ENCODE measurements around the gene RAP1B.
"Not testable (repeated sequence)": the region's sequence is repeated elsewhere in the genome, so short reads cannot be mapped to it uniquely, and the experiment has no call there.

Gene RAP1B

DNA sequence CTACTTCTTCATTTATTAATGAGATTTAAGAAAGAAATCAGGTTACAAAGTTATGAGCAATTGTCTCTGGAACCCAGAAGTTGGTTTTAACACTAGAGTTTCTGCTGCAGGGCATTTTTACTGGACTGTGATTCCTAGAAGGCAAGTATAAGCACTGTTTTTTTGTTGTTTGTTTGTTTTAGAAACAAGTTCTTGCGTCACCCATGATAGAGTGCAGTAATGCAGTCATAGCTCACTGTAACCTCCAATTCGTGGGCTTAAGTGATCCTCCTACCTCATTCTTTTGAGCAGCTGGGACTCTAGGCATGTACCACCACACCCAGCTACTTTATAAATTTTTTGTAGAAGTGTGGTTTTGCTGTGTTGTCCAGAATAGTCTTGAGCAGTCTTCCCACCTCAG lies 25.6 kb downstream of the RAP1B start:
- no peak for DNase-seq (ENCODE audit: low spot score)

DNA sequence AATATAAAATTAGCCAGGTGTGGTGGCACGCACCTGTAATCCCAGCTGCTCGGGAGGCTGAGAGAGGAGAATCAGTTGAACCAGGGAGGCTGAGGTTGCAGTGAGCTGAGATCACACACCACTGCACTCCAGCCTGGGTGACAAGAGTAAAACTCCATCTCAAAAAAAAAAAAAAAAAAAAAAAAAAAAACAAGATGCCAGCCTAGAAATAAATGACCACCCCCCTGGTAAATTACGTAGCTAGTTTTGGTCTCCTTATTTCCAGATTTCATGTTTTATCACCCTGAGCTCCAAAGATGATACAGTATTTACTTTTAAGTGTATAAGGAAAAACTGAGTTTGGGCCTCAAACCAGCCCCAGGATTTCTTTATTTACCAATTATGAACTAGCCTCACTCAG lies 26.7 kb downstream of the RAP1B start:
- DNase-seq (ENCODE audit: low spot score) = not testable (repeated sequence)

DNA sequence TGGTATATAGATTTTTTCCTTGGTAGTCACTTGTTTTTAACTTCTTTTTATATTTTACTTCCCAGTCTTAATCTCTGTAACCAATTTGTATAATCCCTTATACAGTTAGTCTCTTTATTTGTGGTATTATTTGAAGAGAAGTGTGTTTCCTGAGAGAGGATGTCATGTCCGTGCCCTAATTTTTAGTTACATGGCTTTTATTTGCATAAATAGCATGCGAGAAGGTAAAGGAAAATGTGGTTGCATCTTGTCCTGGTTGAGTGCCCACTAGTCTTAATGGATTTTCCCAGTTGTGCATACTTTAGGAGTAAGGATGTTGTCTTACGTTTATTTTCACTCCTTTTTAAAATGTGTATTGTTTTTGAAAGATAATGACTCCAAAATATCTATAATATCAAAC lies 27.5 kb downstream of the RAP1B start:
- DNase-seq (ENCODE audit: low spot score) = no peak

DNA sequence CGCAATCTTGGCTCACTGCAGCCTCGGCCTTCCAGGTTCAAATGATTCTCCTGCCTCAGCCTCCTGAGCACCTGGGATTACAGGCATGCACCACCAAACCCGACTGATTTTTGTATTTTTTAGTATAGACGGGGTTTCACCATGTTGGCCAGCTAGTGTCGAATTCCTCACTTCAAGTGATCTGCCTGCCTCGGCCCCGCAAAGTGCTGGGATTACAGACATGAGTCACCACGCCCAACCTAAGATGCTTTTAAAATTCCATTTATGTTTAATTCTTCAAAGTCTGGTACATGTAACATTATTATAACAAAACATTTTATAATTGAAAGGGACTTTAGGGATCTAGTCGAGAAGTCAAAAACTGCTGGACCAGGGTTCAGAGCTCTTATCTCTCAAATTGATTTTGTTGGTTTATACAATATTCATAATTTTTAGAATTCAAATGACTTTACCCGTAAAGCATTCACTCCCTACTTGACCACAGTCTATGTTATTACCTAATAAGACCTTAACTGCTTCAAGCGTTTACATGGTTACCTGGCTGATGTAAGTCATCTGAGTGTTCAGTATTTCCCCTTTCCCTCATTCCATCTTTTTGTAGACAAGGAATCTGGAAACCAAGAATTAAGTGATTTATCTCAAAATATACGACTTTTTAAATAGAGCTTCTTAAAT lies 28.2 kb downstream of the RAP1B start:
- DNase-seq (ENCODE audit: low spot score) = no peak

DNA sequence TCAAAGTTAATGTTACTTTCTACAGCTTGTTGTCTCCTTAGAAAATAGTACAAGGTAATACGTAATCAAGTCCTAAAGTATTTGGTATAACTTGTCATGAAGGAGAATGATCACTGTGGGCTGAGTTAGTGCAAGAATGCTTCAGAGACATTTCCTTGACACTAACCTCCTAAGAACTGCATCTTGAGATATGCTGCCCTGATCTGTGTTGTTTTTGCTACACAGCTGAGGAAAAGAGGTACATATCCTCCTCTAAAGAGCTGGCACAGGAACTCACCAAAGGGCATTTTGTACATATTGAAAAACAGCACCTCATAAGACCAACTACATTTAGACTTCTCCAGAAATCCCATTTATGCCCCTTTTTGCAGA lies 28.7 kb downstream of the RAP1B start:
- no peak for DNase-seq (ENCODE audit: low spot score)

DNA sequence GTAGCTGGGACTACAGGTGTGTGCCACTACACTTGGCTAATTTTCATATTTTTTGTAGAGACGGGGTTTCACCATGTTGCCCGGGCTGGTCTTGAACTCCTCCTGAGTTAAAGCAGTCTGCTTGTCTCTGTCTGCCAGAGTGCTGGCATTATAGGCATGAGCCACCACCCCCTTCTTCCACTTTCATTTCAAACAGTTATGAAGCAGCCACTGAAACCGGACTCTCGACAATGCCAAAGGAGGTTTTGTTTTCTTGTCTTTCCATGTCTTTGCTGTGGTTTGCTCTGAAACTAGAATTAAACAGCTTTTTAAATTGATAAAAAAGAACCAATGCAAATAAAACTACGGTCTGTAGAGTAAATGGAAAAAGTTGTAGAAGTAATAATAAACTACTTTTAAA lies 30.4 kb downstream of the RAP1B start:
- DNase-seq (ENCODE audit: low spot score) = no peak

DNA sequence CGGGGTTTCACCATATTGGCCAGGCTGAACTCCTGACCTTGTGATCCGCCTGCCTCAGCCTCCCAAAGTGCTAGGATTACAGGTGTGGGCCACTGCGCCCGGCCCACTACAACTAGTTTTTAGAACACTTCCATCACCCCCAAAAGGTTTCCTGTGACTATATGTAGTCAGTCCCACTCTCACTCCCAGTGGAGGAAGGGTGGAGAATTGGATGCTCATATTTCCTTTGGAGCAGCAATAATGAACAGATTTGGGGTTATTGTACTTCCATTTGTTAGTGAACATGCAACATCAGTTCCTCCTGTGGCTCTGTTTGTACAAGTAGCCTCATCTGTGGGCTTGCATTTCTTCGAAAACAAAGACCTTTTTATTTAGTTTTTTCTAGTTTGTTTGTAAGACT lies 35.8 kb downstream of the RAP1B start:
- DNase-seq (ENCODE audit: low spot score) = no peak

DNA sequence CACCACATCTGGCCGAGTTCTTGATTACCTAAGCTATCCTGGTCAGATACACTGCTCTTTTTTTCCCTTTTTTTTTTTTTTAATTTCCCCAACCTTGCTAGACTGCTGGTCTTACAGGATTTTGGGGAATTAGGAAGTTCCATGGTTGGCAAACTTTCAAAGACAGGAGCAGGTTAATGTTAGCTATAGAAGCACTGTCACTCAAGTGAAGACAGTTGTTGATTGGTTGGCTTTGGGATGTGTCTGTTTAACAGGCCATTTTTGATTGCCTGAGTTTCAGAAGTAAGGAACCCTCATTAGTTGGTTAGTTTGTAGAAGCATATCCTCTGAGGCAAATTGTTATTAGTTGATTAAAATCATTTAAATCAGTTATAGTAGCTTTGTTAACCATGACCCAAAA lies 36.8 kb downstream of the RAP1B start:
- no peak for DNase-seq (ENCODE audit: low spot score)

DNA sequence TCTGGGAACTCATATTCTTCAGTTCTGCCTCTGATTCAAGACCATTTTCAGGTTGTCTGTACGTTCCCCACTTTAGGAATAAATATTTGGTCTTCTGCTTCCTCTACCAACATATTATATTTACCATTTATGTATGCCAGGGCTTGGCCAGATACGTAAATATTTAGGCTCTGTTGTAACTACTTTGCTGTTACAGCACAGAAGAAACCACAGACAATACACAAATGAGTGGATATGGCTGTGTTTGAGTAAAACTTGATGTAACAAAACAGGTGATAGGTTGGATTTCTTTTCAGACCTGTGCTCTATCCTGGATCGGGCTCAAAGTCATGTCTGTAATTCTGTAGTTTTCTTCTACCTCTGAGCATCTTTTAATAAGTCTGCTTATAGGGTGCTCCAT lies 37.5 kb downstream of the RAP1B start:
- no peak for DNase-seq (ENCODE audit: low spot score)

DNA sequence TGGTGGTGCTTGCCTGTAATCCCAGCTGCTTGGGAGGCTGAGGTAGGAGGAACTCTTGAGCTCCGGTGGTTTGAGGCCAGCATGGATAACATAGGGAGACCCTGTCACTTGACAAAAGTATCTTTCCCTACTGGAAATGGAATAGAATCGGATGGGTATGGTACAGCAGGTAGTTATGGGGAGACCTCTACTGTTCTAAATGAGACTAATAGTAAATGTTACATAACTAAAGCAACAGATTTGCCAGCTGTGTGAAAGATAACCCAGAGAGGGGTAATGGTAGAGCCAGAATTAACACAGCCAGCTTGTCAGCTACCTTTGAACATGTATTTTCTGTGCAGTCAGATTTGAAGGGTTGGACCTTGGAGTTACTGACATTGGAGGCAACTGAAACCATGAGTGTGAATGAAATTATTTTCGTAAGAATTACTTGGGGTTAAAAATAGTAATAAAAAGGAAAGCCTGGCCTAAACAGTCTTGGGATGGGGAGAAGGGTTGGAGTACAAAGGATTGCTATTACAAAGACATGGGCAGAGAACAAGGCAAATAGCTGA lies 54.4 kb downstream of the RAP1B start:
- DNase-seq (ENCODE audit: low spot score) = no peak

DNA sequence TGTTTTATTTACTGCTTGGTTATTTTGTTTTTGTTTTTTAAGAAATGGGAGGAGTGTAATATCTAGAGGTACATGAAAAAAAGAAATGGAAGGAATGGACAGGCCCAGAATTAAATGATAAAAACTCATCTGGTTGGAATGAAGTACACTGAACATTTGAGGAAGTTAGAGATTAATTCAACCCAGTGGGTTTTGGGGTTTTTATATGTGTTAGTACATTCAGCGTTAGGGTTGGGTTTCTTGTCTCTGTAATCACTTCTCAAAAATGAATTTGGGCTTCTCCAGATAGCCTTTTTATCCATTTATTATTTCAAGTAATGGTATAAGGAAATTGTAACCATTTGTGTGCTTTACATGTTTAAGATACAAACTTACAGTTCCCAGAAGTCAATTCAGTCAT lies 56.6 kb downstream of the RAP1B start:
- DNase-seq (ENCODE audit: low spot score) = no peak

DNA sequence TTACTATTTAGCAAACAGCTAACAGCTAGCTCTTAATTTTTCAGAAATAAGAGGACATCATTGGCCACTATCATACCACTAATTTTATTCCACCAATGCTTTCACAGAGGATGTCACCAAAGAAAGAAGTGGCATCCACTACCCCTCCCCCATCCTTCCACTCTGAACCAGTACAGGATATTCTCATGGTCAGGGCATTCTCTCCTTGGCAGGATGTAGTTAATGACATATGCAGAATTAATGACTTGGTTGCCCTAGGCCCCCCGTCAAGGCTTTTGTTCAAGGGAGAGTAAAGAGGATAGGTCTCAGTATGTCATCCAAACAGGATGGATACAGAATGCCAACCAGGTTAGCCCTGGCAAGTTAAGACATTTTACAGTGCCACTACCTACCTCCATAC lies 57.2 kb downstream of the RAP1B start:
- DNase-seq (ENCODE audit: low spot score) = no peak

DNA sequence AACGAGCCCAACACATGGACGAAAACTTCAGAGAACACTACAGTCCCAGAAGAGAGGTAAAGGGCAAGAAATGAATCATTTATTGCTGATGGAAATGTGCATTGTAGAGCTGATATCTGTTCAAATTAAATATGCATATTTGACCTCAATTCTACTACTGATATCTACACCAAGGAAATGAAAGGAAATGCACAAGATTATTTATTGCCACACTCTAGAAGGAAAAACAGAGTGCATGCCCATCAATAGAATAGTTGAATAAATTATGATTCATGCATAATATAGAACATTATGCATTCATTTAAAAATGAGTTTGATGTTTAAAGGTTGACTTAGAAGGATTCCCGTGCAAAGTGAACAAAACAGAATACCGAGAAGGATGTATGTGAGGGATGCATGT lies 60.5 kb downstream of the RAP1B start:
- DNase-seq (ENCODE audit: low spot score) = no peak

DNA sequence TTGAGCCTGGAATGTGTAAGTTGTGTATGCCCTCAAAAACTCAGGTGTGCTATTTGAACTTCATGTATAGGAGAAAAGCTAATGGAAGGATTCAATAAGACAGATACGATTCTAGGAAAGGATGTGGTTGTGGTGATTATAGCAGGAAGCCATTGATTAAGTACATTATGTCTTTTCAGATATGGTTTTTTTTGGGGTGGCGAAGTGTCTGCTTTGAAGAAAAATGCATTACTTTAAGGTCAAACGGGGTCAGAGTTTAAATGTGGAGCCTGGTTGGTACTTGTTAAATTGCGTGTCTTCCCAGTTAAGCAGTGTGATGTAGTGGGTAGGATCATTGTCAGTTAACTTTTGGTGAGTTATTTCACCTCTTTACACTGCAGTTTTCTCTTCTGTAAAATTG lies 63.1 kb downstream of the RAP1B start:
- DNase-seq (ENCODE audit: low spot score) = no peak

DNA sequence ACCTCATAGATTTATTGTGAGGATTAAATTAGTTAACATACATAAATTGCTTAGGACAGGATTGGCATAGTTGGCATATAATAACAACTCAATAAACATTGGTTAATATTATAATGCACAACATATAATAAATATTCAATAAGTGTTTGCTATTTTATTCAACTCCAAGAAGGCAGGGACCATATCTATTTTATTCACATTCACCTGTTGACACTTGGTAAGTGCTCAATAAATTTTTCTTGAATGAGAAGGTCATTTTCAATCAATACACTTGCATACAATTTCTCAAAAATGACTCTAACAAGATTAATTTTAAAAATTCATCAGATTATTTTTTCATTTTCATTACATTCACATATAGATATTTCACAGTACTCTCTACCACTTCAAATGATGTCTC lies 63.7 kb downstream of the RAP1B start:
- DNase-seq (ENCODE audit: low spot score) = no peak

DNA sequence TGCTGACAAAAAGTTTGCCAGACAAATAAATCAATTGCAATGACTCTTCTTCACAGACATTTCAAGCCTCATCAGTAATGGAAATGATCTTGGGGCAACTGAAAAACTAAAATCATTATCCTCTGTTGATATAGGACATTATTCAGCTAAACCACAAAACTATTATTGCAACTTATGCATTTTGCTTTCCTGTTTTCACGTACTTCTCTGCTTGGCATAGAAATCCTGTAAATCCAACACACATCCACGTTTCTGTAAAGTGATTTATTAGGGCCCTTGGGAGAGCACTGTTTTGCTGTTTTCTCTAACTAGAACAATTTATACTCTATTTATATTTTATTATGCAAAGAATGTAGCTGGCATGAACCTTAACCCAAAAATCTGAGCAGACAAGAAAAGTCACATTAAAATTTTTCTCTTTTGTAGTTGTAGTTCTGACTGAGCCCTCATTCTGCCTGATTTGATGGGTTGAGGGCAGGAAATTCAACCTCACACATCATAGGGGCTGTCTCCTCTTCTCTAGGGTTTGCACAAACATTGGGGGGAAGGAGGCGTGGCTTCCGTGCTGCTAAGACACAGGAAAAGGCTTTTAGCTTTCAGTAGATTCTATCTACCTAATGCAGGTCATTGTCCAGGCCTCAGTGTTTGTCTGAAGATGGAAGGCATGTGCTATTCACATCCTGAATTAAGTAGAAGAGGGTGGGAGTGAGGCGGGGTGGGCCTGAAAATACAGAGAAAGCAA lies 64.6 kb downstream of the RAP1B start:
- DNase-seq (ENCODE audit: low spot score) = no peak

DNA sequence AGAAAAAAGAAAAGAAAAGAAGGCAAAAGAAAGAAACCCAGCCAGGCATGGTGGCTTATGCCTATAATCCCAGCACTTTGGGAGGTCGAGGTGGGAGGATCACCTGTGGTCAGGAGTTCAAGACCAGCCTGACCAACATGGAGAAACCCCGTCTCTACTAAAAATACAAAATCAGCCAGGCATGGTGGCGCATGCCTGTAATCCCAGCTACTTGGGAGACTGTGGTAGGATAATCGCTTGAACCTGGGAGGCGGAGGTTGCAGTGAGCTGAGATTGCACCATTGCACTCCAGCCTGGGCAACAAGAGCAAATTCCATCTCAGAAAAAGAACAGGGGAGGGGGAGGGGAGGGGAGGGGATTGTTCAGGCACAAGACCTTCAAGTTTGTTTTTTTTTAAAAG lies 66.2 kb downstream of the RAP1B start:
- not testable (repeated sequence) for DNase-seq (ENCODE audit: low spot score)

DNA sequence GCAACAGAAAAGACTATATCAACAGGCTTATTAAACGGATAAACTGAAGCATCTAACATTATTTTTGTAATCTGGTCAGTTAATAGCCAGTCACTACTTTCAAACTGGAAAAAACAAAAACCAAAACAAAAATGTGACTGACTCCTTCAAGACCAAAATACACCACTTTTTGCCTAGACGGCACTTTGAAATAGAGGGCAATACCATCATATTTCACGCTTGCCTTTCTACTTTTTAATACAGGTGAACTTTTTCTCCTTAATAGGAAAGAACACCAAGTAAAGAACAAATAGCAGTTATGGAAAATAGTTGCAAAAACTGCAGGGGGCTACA lies 75.5 kb downstream of the RAP1B start:
- DNase-seq (ENCODE audit: low spot score) = no peak

DNA sequence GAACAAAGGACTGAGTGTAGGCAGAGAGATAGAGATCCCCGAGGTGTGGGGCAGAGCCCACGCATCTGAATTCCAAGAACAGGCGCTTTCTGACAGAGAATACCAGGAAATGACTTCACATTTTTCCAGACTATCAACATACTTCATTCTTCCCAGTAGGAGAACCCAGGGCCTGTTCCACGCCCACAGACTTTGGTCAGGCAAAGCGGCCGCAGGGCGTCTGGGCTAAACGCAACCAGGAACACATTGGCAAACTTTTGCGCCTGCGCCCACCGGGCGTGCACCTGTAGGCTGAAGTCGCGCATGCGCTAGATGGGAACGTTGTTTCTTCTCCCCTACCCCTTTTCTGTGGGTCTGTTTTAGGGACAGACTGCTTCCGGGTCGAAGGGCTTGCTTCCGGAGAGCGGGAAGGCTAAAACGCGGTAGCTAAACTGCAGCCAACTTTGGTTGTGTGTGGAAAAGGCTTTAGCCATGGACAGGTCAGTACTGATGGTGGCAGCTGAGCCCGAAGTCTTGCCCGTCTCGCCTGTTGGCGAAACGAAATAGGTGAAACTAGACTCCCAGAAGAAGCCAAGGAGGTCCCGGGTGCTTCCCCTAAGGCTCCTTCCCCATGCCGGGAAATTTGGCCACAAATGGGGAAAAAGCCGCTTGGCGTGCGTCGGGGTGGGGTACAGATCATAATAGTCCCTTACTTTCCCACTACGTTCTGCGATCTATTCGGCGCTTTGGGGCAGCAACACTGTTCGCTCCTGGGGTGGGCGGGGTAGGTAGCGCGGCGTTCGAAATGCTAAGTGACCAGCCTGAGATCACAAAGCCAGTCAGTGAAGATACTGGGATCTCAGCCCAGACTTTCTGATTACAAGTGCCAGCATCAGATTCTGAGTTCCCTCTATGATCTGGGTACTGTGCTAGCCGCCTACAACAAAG lies 76.2 kb downstream of the RAP1B start, which contains the start of gene NUP107:
Gene NUP107 (plus strand): TSS at position 384 of the 927 bp plus-strand sequence. CDS start 88 bp downstream, at position 472.
- peak; percentile 87 for DNase-seq (ENCODE audit: low spot score)

DNA sequence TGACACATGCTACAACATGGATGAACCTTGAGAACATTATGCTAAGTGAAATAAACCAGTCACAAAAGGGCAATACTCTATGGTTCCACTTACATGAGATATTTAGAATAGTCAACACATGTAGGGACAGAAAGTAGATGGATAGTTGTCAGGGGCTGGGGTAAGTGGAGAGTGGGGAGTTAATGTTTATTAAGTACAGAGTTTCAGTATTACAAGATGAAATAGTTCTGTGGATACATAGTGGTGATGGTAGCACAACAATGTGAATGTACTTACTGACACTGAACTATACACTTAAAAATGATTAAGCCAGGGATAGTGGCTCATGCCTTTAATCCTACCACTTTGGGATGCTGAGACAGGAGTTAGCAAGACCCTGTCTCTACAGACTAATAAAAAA lies 84.8 kb downstream of the RAP1B start:
- DNase-seq (ENCODE audit: low spot score) = no peak

DNA sequence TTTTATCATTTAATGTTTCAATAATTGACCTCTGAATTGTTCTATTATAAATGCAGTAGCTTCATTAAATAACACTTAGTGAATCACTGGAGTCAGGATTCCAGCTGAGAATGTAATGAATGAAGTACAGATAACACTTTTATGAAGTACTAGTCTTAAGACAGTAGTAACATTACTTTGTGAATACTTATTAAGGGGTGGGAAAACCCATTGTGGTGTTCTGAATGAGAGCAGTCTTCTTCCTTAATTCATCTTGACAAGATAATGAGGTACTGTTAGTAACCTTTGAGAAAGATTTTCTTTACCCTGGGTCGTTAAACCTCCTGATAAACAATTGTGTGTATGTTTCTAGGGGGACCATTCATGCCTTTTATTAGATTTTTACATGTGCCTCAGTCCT lies 88.8 kb downstream of the RAP1B start:
- DNase-seq (ENCODE audit: low spot score) = no peak
